HG02678 (cell line): Measurements from ENCODE around the gene AJM1.

Source experiments
- ATAC-seq: cut with Tn5 transposase; IDR thresholded peaks from one replicate; pipeline ENCODE4 v1.9.1; 2021; ENCODE audit warnings: mild to moderate bottlenecking, moderate library complexity; ENCODE audit not compliant: unreplicated experiment

The AJM1 gene

GRCh38 chr9:136853596-136854112 lies 11.4 kb downstream of the AJM1 start:
- ATAC-seq = no peak

- ATAC-seq = no peak
These were observed 12.0 kb downstream of the AJM1 start for GRCh38 chr9:136854113-136854841.

- no peak for ATAC-seq
These were observed 12.7 kb downstream of the AJM1 start for GRCh38 chr9:136854842-136855460.

GRCh38 chr9:136855461-136856078 lies 13.3 kb downstream of the AJM1 start:
- ATAC-seq = no peak

GRCh38 chr9:136856079-136856476 lies 13.8 kb downstream of the AJM1 start:
- no peak for ATAC-seq

- no peak for ATAC-seq
These were observed 14.4 kb downstream of the AJM1 start for GRCh38 chr9:136856541-136857141.

DNA sequence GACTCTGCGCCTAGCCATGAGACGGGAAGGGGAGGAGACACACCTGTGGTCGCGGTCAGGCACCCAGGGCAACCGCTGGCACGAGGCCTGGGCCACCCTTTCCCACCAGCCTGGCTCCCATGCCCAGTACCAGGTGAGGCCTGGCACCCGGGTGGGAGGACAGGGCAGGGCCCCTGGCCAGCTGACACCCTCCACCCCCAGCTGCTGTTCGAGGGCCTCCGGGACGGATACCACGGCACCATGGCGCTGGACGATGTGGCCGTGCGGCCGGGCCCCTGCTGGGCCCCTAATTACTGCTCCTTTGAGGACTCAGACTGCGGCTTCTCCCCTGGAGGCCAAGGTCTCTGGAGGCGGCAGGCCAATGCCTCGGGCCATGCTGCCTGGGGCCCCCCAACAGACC lies 14.9 kb downstream of the AJM1 start:
- ATAC-seq = no peak

DNA sequence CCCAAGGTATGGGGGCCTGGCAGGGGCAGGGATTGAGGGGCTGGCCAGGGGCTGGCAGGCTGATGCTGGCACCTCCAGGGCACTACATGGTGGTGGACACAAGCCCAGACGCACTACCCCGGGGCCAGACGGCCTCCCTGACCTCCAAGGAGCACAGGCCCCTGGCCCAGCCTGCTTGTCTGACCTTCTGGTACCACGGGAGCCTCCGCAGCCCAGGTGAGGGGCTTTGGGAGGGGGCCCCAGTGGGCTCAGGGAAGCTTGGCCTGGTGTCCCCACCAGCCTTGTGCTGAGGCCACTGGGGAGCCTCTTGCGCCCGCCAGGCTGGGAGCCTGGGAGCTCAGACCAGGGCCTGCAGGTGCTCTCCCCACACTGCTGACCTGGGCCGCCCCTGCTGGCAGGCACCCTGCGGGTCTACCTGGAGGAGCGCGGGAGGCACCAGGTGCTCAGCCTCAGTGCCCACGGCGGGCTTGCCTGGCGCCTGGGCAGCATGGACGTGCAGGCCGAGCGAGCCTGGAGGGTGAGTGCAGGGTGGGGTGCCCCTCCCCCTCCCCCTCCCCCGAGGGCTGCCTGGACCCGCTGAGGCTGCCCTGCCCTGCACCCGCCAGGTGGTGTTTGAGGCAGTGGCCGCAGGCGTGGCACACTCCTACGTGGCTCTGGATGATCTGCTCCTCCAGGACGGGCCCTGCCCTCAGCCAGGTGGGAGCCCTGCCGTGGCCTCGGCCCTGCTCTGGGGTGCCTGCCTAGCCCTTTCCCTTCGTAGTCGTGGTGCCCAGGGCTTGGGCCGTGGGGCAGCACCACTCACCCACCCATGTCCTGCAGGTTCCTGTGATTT lies 15.5 kb downstream of the AJM1 start:
- no peak for ATAC-seq

DNA sequence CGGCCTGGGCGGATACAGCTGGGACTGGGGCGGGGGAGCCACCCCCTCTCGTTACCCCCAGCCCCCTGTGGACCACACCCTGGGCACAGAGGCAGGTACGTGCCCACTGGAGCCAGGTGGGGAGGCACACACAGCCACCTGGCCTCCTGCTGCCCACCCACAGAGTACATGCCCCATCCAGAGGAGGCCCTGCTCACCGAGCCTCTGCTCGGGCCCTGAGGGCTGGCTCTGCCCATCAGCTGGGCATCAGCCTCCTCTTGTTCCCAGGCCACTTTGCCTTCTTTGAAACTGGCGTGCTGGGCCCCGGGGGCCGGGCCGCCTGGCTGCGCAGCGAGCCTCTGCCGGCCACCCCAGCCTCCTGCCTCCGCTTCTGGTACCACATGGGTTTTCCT lies 16.2 kb downstream of the AJM1 start:
- ATAC-seq = no peak

- ATAC-seq = no peak
These were observed 16.8 kb downstream of the AJM1 start for GRCh38 chr9:136858844-136859757.

DNA sequence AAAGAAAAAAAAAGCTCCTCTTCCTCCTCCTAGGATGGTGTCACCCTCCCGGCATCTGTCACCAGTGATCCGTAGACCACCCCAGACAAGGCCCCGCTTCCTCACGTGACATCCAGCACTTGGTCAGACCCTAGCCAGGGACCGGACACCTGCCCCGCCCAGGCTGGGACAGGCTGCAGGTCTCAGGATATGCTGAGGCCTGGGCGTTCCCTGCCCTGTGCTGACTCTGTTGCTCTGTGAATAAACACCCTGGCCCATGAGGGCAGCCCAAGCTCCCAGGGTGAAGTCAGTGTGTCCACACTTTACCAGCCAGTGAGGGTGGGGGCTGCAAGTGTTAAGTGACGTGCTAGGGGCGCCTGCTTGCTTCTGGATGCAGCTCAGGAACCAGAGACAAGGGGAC lies 18.3 kb downstream of the AJM1 start:
- no peak for ATAC-seq

GRCh38 chr9:136860933-136861873 lies 18.9 kb downstream of the AJM1 start:
- no peak for ATAC-seq

DNA sequence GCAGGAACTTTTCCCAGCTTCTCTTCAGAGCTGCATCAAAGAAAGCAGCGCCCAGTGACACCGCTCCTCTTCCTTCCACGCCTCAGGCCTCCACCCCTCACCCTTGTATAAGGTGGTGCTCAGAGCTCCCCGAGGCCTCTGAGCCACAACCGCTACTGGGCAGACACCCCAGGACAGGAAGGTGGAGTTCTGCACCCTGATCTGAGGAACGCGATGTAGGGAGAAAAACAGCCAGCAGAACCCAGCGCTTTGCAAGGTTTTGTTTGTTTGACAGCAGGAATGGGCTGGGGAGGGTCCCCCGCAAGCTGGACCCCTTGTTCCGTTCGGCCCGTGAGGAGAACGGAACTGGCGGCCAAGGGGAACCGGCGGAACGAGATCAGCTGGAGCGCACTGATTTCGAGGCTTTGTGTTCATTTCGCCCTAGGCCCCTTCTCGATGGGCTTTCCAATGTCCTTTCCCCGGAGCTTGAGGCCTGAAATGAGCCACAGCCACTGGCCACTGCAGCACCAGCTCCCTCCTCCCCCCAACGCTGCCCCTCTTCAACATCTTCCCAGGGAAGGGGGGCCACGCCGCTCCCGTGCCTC lies 19.7 kb downstream of the AJM1 start:
- no peak for ATAC-seq

DNA sequence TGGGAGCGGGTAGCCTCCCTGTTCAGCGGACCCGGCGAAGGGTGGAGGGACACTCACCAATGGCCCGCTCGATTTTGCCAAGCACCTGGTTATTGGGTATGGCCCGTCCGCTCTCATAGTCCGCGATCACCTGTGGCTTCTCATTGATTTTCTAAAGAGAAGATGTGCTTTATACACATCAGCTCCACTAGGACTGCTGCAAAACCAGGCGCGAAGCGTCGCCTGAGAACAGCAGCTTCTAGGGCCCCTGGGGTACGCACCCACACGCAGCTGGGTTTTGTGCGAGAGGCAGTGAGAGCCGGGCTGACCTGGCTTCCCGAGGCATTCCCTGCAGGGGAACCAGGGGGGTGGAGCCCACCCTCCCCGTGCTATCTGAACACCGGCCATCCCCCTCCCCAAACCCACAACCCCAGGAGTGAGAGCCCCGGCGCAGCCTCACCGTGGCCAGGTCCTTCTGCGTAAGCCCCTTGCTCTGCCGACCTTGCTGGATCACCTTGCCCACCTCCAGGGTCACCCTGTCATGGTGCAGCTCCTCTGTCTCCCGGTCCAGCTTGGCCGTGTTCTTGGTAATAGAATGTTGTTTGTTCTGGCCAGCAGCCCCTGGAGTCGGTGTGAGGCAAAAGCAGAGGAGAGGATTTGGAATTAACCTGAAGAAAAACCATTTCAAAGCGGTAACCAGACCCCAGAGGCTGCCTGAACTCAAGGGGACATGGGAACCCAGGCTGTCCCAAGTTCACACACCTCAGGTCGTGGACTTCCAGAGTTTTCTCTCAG lies 20.8 kb downstream of the AJM1 start:
- no peak for ATAC-seq

GRCh38 chr9:136863623-136864273 lies 21.5 kb downstream of the AJM1 start:
- no peak for ATAC-seq

GRCh38 chr9:136865041-136865767 lies 22.9 kb downstream of the AJM1 start:
- no peak for ATAC-seq
